Fibroblast of skin of left quadriceps (primary cell): ENCODE measurements around the gene BRMS1.

ENCODE experiments used
- DNase-seq, 2 experiments: peaks; one replicate each; pipeline ENCODE4 v3.0.0-alpha.2; 2013; ENCODE audit warnings: low read depth in 2 of 2

The BRMS1 gene

GRCh38 chr11:66309475-66309874 is 35.4 kb downstream of the BRMS1 start:
- DNase-seq: no peak

DNA sequence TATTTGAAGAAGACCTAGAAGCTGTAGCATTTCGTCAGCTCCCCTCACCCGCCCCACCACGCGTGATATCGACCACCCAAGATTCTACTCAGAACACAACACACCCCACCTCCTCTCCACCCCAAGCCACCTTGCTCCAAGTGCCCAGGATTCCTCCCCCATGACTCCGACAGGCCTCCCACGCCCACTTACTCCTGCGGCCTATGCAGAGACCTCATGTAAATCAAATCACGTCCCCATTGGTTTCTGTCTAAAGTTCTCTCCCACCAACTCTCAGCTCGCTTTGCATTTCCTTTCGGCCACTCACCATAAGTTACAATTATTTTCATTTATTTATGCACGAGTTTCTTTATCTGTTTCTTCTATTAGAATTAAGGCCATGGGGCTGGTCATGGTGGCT is 42.2 kb downstream of the BRMS1 start:
- no peak for DNase-seq

- DNase-seq: no peak
These were observed 45.7 kb downstream of the BRMS1 start for GRCh38 chr11:66299186-66299585.

- no peak for DNase-seq
These were observed 47.3 kb downstream of the BRMS1 start for GRCh38 chr11:66297610-66298009.

- DNase-seq: no peak
These were observed 50.0 kb downstream of the BRMS1 start for GRCh38 chr11:66294626-66295620.

- DNase-seq: no peak
These were observed 50.9 kb downstream of the BRMS1 start for GRCh38 chr11:66293777-66294625.

GRCh38 chr11:66293352-66293751 is 51.6 kb downstream of the BRMS1 start:
- DNase-seq: no peak

- DNase-seq: no peak
These were observed 52.2 kb downstream of the BRMS1 start for GRCh38 chr11:66292543-66293332.

GRCh38 chr11:66291706-66292542 is 53.0 kb downstream of the BRMS1 start, which contains the start of gene TMEM151A:
TSS of gene TMEM151A (plus strand) at chr11:66291894. CDS start at chr11:66292014, 120 bp downstream.
- DNase-seq: no peak

- no peak for DNase-seq
These were observed 53.6 kb downstream of the BRMS1 start for GRCh38 chr11:66291303-66291705.

DNA sequence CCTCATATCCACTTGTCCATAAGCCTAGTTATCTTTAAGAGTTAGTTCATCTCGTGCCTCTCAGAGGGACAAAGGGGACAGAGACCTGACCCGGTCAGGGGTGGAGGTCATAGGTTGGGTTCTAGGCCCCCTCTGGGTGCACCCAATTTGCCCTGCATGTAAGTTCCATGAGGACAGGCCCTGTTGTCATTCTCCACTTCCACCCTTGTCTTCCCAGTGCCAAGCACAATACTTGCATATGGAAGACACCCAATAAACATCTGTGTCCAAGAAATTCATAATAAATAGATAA is 54.6 kb downstream of the BRMS1 start:
- no peak for DNase-seq

DNA sequence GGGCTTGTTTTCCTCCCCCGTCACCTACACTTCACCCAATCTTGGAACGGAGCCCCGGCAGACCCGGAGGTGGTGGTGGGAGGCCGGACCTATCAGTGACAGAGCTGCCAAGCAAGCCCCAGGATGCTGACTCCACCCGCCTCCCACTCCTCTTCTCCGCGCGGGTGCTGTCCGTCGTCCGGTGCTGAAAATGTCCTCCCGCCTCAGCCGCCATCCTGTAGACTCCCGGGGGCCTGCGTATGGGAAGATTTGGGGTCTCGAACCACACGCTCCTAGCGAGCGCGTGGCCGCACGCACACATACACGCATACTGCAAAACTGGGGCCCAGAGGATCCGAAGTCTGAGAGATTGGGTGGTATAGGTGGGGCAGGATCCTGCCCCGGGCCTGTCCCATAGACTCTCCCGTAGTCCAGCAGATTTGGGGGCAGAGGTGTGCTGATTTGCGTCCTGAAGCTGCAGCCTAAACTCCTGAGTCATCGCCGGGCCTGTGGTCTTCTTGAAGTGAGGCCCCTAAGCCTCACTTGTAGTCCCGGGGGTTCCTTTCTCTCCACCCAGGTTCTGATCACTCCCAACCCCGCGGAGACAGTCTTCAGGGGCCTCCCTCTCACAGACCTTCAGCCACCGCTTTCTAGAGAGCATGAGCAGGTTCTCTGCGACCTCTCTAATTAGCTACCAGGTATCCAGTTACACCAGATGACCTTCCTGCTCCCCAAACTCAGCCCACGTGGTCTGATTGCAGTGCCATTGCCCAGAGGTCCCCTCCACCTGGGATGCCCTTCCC is 55.2 kb downstream of the BRMS1 start:
- no peak for DNase-seq

DNA sequence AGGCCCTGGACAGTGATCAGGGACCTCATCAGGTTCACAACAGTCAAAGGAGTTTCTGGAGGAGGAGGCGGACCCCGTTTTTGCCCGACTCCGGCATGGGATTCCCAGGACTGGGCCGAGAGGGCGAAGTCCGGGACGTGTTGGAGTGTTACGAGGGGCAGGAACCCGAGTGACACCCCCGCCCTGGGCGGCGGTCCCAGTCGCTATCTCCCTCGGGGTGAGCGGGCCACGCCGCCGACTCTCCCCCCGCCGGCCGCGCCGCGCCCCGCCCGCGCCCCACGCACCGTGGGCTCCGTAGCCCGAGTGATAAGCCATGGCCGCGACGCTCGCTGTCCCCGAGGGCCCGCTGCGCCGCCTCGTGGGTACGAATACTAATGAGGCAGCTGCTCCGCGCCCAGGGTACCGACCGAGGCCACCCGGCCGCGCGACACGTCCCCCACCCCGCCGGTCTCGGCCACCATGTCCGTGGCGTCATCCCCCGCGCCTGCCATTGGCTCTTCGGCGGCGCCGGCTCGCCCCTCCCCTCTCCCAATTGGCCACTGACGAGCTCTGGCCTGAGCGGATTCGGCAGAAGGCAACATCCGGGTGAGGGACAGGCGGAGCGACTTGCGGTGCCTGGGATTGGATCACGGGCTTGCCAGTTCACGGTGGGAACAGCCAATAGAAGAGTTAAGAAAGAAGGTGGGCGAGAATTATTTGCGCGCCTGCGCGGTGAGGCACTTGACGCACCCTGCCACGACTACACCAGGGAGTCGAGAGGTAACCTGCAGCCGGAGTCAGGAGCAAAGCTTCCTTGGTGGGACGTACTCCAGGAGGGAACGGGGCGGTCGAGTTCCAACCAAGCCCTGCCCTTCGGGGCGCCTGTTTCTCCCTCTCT is 56.0 kb downstream of the BRMS1 start, which contains the start of gene YIF1A:
Gene YIF1A (minus strand): TSS at position 473 of the 877 bp plus-strand sequence. CDS start 158 bp downstream, at position 315.
- peak; percentile 99 for DNase-seq

DNA sequence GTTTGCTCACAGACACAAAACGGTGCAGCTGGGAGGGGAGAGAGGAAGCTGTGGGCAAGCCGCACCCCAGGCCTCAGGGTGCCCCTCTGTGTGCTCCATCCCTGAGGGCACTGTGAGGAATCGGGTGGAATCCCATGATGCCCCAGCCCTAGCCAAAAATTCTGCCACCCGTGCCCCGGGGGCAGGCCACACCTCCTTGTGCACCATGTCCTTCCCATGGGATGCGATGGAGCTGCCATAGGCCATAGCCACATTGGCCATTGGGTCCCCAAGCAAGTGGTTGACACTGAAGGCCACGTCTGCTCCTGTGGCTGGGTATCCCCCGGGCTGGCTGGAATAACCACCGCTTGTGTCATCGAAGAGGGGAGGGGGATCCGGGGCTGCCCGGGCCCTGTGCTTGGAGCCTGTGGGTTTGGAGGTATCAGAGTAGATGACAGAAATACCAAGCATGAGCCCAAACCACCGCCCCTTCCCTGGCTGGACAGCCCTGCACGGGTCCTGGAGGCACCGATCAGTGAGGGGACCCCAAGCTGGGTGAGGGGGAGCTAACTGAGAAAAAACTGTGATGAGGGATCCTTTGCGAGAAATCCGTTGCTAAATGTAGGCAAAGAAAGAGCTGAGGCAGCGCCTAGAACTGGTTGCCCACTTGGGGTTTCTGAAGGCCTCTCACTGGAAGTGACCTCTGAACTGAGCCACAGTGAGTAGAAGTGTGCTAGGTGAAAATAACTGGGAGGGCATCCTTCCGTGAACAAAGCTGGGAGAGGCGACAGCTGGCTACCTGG is 56.8 kb downstream of the BRMS1 start:
- DNase-seq: no peak
